ENCODE results near the gene PTH2R.

DNA sequence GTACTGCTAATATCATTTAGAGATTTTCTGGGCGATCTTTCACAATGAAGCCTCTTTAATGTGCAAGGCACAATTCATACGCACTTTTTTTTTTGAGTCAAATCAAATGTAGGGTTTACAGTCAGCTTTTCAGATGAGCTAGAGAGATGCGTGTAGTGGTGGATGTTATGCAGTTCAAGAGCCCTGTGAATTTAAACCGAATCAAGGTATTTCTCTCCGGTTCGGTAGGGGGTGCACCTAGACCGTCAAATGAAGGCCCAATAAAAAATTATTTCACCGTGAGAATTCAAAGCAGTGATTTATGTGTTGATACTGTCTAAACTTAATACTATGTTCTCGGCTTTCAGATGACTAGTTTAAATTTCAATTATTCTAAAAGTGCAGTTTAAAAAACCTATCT lies 1.1 kb downstream of the PTH2R start:
- TF ChIP-seq, protein P1, sequence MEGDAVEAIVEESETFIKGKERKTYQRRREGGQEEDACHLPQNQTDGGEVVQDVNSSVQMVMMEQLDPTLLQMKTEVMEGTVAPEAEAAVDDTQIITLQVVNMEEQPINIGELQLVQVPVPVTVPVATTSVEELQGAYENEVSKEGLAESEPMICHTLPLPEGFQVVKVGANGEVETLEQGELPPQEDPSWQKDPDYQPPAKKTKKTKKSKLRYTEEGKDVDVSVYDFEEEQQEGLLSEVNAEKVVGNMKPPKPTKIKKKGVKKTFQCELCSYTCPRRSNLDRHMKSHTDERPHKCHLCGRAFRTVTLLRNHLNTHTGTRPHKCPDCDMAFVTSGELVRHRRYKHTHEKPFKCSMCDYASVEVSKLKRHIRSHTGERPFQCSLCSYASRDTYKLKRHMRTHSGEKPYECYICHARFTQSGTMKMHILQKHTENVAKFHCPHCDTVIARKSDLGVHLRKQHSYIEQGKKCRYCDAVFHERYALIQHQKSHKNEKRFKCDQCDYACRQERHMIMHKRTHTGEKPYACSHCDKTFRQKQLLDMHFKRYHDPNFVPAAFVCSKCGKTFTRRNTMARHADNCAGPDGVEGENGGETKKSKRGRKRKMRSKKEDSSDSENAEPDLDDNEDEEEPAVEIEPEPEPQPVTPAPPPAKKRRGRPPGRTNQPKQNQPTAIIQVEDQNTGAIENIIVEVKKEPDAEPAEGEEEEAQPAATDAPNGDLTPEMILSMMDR (IDR thresholded peaks at IDR 0.05; ENCODE audit: insufficient read depth, low read length), result no peak
- TF ChIP-seq SPI1 (IDR thresholded peaks at IDR 0.05; ENCODE audit: borderline replicate concordance, low read depth) (no peak), GABPA (IDR thresholded peaks at IDR 0.05; ENCODE audit: low read depth) (no peak)
- TF ChIP-seq, protein P2, sequence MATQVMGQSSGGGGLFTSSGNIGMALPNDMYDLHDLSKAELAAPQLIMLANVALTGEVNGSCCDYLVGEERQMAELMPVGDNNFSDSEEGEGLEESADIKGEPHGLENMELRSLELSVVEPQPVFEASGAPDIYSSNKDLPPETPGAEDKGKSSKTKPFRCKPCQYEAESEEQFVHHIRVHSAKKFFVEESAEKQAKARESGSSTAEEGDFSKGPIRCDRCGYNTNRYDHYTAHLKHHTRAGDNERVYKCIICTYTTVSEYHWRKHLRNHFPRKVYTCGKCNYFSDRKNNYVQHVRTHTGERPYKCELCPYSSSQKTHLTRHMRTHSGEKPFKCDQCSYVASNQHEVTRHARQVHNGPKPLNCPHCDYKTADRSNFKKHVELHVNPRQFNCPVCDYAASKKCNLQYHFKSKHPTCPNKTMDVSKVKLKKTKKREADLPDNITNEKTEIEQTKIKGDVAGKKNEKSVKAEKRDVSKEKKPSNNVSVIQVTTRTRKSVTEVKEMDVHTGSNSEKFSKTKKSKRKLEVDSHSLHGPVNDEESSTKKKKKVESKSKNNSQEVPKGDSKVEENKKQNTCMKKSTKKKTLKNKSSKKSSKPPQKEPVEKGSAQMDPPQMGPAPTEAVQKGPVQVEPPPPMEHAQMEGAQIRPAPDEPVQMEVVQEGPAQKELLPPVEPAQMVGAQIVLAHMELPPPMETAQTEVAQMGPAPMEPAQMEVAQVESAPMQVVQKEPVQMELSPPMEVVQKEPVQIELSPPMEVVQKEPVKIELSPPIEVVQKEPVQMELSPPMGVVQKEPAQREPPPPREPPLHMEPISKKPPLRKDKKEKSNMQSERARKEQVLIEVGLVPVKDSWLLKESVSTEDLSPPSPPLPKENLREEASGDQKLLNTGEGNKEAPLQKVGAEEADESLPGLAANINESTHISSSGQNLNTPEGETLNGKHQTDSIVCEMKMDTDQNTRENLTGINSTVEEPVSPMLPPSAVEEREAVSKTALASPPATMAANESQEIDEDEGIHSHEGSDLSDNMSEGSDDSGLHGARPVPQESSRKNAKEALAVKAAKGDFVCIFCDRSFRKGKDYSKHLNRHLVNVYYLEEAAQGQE (IDR thresholded peaks at IDR 0.05; ENCODE audit: insufficient replicate concordance, low read depth), result no peak
